ENCODE results near the gene HINT2.

Gene HINT2

GRCh38 chr9:35814841-35815543, at the start of gene HINT2:
Gene HINT2, minus strand, starts transcription at chr9:35815042. Its CDS starts 63 bp downstream, at chr9:35814979.
- peak; percentile 75 to 100 (median 95) for DNase-seq

DNA sequence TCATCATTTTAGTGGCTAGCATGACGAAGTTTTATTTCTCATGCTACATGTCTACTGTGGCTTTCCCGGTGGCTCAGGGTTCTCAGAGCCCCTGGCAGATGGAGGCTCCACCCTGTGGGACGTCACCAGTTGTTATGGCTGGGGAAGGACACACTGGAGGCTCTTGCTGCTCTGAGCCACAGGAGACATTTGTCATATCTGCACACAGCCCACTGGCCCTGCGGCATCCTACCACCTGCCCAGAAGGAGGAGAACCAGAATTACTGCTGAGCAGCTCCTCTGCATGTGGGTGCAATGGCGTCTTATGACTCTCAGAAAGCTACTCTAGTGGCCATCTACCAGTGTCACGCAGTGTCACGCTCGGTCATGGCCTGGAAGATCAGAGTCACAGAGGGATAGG, 48.7 kb upstream of the HINT2 start:
- DNase-seq, result no peak

DNA sequence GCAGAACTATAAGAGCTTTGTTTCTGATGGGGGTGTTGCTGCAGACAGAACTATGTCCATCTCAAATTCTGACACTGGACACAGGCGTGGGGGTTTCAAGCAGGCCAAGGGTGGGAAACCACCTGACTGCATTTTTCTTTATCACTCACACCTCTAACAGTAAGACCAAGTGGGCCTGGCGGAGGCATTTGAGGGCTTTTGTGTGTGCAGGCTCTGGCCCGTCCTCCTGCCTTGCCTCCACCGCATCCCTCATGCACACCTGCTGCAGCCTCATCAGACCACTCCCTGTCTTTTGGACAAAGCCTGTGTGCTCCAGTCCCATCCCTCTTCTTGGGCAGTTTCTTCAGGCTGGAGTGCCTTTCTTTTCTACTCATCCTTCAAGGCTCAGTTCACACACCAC, 47.5 kb upstream of the HINT2 start:
- DNase-seq, result no peak

DNA sequence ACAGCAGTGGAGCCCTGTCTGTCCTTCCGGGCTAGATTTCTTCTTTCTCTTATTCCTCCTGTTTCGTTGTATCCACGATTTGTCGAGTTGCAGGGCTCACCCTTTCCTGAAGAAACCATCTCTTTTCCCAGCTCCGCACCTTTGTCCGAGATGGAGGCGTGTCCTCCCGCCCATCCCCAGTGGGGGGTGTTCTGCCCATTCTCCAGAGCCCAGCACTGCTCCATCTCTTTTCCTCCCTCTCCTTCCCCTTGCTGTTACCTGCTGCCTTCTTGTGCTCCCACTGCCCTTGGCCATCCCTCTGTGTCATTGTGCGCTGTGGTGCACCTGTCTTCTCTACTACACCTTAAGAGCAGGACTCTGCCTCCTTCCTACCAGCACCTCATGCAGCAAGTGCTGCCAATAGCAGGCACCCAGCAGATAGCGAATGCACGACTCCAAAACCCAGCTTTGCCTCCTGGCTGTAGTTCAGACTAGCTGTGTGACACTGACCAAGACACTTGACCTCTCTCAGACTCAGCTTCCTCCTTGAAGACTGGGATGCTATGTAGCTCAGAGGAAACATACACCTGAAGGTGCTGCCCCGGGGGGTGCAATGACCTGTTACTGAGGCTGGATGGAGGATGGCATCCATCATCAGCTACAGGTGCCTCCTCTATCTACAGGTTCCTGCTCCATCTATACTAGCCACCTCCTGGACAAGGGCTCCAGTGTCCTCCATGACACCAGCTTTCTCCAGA, 46.5 kb upstream of the HINT2 start:
- no peak for DNase-seq

GRCh38 chr9:35859990-35860339, 45.1 kb upstream of the HINT2 start:
- DNase-seq, result no peak

DNA sequence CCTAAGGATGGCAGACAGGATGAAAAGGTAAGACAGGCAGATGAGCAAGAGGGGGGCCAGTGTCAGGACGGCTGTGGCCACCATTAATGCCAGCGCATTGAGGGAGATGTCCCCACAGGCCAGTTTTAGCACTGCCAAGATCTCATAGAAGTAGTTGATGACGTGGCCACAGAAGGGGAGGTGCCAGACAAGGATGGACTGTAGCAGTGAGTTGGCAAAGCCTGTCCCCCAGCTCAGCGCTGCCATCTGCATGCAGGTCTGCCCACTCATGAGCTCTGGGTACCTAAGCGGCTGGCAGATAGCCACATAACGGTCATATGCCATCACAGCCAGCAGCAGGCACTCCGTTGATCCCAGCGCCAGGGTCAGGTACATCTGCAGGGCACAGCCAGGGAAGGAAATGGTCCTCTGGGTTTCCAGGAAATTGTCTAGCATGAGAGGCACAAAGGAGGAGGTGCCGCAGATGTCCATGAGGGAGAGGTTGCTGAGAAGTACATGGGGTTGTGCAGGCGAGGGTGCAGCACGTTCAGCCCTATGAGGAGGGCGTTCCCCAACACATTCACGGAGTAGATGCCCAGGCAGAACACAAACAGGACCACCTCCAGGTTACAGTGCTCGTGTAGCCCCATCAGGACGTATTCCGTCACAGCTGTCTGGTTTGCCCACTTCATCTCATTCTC, 44.6 kb upstream of the HINT2 start:
- DNase-seq, result peak in 13 of 58 donors; percentile 8 to 54 (median 26)

- no peak for DNase-seq
Observed at GRCh38 chr9:35858458-35858857, 43.6 kb upstream of the HINT2 start.

GRCh38 chr9:35856882-35857281, 42.0 kb upstream of the HINT2 start:
- DNase-seq, result no peak

- no peak for DNase-seq
Observed at GRCh38 chr9:35856206-35856605, 41.4 kb upstream of the HINT2 start.

DNA sequence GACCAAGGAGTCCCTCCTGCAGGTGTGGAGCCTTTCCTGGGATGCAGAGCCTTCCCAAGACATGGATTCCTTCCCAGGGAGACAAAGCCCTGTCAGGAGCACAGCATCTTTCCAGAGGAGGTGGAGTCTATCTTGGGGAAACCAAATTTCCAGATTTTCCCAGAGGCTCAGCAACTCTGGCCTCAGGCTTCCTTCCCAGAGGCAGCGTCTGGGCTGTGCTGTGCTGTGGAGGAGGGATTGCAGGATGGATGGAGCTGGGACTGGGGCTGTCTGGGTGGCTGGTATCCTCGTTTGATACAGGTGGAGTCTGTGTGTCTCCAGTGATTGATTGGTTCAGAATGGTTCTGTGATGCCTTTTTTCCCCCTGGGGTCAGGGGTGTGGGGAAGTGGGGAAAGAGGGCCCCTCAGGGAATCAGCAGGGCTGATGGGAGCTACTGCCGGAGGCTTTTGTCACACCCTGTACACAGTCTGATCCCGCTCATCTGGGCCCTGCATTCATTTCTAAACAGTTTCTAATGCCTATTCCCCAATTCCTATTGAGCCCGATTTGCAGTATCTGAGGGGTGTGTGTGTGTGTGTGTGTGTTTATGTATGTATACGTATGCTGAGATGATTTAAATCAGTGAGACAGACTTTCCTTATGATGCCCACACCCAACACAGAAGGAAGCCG, 39.4 kb upstream of the HINT2 start:
- DNase-seq, result no peak

DNA sequence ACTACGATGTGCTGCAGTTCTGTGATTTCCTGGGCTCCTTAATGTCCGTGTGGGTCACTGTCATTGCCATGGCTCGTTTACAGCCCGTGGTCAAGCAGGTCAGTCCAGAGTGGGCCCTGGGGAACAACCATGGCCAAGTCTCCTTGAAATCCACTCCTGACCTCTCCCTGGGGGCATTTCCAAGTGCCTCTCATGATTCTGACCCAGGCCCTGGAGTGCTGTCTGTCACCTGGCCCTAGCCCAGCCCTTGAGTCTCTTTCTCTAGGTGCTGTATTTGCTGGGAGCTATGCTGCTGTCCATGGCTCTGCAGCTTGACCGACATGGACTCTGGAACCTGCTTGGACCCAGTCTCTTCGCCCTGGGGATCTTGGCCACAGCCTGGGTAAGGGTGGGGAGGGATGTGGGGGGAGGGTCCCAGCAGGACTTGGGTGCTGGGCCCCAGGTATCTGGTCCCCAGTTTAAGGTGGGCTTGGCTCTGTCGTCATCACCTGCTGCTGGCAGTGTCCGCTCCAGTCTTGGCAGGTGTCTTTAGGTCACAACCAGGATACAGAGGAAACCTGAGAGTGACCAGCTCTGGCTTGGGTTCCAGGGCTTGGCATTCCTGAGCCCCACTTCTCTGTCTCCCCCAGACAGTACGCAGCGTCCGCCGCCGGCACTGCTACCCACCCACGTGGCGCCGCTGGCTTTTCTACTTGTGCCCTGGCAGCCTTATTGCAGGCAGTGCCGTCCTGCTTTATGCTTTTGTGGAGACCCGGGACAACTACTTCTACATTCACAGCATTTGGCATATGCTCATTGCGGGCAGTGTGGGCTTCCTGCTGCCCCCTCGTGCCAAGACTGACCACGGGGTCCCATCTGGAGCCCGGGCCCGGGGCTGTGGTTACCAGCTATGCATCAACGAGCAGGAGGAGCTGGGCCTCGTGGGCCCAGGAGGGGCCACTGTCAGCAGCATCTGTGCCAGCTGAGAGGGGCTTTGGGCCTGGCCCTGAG, 38.3 kb upstream of the HINT2 start:
- no peak for DNase-seq

GRCh38 chr9:35852267-35852815, 37.5 kb upstream of the HINT2 start:
- no peak for DNase-seq

DNA sequence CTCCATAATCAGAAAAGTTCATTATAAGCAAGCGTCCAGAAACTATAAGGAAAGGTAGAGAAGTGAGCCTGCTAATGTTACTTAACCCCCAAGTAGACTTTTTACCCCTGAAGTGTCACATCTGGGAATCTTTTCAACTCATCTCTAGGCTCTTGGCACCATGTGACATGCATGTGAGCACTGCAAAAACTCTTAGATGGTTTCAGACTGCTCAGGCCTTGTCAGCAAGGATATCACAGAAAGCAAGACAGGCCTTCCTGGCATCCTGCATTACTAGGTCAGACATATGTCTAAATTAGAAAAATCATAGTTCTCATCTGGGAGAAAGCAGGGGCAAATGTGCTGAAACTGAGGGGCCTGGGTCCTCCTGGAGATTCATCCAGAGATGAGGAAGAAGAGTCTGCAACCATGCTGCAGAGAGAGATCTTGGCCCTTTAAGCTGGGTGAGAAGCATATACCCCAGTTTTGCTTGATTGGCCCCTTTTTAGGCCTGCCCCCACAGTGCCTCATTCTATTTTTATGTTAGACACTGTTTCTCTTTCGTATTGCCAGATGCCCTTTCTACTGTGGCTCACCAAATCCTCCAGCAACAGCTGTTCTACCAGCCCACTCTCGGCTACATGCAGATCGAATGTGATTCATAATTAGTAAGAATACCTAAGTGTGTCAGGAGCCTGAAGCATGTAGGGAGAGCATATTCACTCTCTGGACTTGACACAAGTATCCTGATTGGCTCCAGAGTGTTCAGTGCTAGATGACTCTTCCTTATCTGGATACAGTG, 33.1 kb upstream of the HINT2 start:
- peak in 29 of 58 donors; percentile 11 to 82 (median 43) for DNase-seq

GRCh38 chr9:35845824-35846771, 31.3 kb upstream of the HINT2 start:
- DNase-seq, result no peak

DNA sequence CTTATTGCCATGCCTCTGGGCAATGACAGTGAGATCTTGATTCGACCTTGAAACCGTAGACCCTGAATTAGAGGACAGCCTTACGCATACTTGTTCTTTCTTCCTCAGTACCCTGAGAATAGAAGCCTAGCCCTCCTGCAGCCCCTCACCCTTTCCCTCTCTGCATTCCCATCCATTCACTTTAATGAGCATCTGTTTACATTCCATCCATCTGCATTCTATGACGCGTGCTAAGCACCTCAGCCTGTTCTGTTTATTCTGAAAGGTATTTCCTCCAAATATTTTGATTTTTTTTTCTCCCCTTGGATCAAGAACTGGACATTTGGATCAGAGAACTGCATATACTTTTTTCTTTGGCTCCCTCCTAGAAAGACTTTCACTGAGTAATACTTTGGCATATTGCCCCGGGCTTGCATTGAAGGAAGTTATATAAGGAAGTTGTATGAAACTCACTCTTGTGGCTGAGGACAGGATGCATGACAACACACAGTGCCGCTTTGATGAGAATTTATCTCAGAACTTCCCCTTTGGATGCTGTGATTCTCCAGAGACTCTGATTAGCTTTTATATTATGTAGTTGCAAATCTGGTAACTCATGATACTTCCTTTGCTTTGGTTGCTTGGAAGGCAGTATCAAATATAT, 29.9 kb upstream of the HINT2 start:
- DNase-seq, result peak in 21 of 58 donors; percentile 6 to 71 (median 19)

DNA sequence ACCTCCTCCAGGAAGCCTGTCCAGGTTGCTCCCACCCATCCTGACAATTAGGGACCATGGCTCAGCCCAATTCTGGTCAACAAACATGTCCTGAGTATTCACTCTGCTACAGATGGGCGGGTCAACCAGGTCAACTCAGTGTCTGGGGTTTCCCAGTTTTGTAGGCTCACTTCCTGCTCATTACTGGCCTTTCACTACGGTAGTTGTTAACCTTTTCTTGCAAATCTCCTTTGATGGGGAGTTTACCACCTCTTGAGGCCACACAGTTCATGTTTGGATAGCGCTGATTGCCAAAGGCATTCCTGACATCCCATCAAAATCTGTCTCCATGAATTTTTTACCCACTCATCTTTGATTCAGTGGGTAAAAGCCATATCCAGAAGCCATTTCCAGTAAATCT, 28.0 kb upstream of the HINT2 start:
- DNase-seq, result no peak

DNA sequence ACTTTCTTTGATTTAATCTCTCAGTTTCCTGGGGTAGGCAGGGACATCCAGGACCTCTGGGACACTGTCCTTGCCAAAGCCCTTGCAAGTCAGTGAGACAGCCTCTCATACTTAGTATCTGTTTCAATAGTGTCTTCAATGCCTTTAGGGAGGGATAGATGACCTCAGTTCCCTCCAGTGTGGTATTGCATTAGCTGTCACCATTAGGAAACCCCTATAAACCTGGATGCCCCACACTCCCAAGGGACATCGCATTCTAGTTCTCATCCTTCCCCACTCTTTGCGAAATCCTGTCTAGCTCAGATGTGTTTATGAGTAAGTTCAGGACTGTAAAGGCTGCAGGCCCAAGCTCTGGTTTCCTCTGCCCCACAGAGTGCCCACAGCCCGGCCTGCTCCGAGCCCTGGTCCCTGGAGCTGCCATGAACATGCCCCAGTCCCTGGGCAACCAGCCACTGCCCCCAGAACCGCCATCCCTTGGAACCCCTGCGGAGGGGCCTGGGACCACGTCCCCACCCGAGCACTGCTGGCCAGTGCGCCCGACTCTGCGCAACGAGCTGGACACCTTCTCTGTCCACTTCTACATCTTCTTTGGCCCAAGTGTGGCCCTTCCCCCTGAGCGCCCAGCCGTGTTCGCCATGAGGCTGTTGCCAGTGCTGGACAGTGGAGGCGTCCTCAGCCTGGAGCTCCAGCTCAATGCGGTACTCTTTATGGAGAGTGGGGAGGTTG, 27.3 kb upstream of the HINT2 start:
- no peak for DNase-seq

All from anterior cingulate cortex (tissue), 58 donors.